Measurements from ENCODE around the gene DNAJC16.
"Not testable (repeated sequence)": the region's sequence is repeated elsewhere in the genome, so short reads cannot be mapped to it uniquely, and the experiment has no call there.

Gene DNAJC16

DNA sequence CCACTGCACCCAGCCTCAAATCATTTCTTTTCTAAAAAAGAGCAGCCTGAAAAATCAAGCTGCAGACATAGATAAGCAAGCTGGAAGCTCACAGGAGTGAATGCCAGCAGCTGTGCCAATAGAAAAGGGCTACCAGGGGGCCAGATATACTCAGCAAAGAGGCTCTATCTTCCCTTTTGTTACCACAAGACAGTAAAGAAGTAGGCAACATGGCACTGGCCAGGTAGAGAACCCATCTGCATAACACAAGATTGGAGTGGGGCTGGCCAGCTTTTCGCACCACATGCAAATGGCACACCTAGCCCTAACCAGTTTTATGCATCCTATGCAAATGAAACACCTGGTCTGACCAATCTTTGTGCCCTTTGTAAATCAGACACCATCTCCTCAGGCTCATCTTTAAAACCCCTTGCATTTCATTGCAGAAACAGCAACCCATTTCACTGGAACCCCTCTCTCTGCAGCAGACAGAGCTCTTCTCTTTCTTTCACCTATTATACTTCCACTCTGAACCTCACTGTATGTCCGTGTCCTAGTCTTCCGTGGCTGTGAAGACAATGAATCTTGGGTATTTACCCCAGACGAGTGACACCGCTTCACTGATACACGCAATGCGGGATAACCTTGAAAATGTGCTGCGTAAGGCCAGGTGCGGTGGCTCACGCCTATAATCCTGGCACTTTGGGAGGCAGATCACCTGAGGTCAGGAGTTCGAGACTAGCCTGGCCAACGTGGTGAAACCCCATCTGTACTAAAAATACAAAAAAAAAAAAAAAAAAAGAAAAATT, 17.8 kb upstream of the DNAJC16 start:
- H3K9me3 ChIP-seq (ENCODE audit: insufficient read depth, low read depth, low read length), result no peaks in the 10 kb centered on the region
- H3K27me3 ChIP-seq (ENCODE audit: insufficient read depth, low read length), result no peaks in the 10 kb centered on the region
- 71% methylated on average over 11 of the region's 12 CpGs for WGBS
- peaks cover 19% of the 10 kb centered on the region; the same call in 1 of the 2 replicates for H3K4me1 ChIP-seq (ENCODE audit: insufficient read depth, low read length)
- H3K4me3 ChIP-seq (ENCODE audit: low read length), result no peak overlapping the region
- peak overlapping the region; percentile 69; the same call in 1 of the 2 replicates for H3K9ac ChIP-seq (ENCODE audit: low read depth, low read length)
- H3K36me3 ChIP-seq (ENCODE audit: insufficient read depth, low read length), result peaks cover 19% of the 10 kb centered on the region
- peak overlapping the region; percentile 91 for H3K27ac ChIP-seq (ENCODE audit: low read depth, low read length)

DNA sequence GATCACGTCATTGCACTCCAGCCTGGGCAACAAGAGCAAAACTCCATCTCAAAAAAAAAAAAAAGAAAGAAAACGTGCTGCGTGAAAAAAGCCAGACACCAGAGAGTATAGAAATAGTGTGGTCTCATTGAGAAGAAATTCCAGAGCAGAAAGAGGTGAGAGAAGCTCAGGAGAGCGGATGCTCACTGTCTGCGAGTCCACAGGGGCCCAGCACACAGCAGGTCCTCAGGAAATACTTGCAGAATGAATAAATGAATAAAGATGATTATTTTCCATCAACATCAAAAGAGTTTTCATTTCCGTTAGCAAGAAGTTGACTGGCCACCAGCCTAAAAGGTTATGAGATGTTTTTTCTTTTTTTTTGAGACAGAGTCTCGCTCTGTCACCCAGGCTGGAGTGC, 17.1 kb upstream of the DNAJC16 start:
- no peaks in the 10 kb centered on the region for H3K27me3 ChIP-seq (ENCODE audit: insufficient read depth, low read length)
- H3K27ac ChIP-seq (ENCODE audit: low read depth, low read length), result no peak overlapping the region; the same call in 1 of the 2 replicates
- no peak overlapping the region for H3K4me3 ChIP-seq (ENCODE audit: low read length)
- H3K9ac ChIP-seq (ENCODE audit: low read depth, low read length), result no peak overlapping the region
- peaks cover 19% of the 10 kb centered on the region; the same call in 1 of the 2 replicates for H3K4me1 ChIP-seq (ENCODE audit: insufficient read depth, low read length)
- H3K9me3 ChIP-seq (ENCODE audit: insufficient read depth, low read depth, low read length), result no peaks in the 10 kb centered on the region
- 86% methylated on average over 6 of the region's 7 CpGs for WGBS
- peaks cover 13% of the 10 kb centered on the region for H3K36me3 ChIP-seq (ENCODE audit: insufficient read depth, low read length)

DNA sequence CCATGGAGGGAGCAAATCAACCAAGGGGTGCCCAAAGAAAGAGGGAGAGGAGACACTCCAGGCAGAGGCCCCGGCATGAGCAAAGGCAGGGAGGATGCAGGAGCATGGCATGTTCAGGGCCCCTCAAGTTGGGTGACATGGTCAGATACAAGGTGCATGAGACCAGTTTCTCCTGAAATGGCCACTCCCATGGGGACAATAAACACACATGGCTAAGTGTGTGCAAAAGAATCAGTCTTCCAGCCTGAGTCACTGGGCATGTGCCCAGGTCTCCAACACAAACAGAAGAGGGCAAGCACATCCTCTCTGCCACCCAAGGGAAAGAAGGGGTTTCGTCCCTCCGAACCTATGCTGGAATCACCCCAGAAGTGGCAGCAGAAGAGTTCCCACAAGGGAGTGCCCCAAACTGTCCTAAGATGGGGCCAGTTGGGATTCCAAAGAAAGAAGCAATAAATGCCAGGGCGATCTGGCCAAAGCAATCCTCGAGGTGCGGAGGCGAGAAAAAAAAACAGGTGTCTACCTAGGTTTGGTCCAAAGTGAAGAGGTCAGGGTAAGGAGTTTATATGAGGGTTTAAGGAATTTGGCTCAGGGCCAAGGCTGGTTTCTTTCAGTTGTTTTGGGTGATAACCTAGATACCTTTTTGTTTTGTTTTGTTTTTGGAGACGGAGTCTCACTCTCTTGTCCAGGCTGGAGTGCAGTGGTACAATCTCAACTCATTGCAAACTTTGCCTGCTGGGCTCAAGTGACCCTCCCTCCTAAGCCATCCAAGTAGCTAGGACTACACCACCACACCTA, 15.8 kb upstream of the DNAJC16 start:
- no peak overlapping the region for H3K9ac ChIP-seq (ENCODE audit: low read depth, low read length)
- peaks cover 13% of the 10 kb centered on the region for H3K36me3 ChIP-seq (ENCODE audit: insufficient read depth, low read length)
- H3K4me3 ChIP-seq (ENCODE audit: low read length), result no peak overlapping the region
- H3K27me3 ChIP-seq (ENCODE audit: insufficient read depth, low read length), result no peaks in the 10 kb centered on the region
- 92% methylated on average over 8 of the region's 8 CpGs for WGBS
- peaks cover 19% of the 10 kb centered on the region; the same call in 1 of the 2 replicates for H3K4me1 ChIP-seq (ENCODE audit: insufficient read depth, low read length)
- H3K27ac ChIP-seq (ENCODE audit: low read depth, low read length), result no peak overlapping the region
- H3K9me3 ChIP-seq (ENCODE audit: insufficient read depth, low read depth, low read length), result no peaks in the 10 kb centered on the region

DNA sequence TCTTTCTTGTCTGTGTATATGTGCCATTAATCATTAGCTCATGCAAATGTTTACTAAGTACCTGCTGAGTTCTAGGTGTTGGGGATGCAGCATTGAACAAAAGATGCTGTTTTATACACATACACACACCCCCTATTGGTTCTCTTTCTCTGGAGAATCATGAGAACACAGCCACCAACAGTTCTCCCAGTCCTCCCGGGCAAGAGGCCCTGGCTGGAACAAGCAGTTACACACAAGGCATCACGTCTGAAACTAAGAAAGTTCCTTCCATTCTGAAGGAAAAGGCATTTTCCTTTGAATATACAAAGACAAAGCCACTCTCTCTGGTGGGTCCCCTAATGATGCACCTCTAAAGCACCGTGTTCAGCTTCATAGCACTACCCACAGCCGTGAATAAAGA, 13.5 kb upstream of the DNAJC16 start:
- H3K9ac ChIP-seq (ENCODE audit: low read depth, low read length), result no peak overlapping the region
- peaks cover 5% of the 10 kb centered on the region; the same call in 1 of the 2 replicates for H3K4me1 ChIP-seq (ENCODE audit: insufficient read depth, low read length)
- peaks cover 24% of the 10 kb centered on the region for H3K36me3 ChIP-seq (ENCODE audit: insufficient read depth, low read length)
- H3K9me3 ChIP-seq (ENCODE audit: insufficient read depth, low read depth, low read length), result no peaks in the 10 kb centered on the region
- H3K4me3 ChIP-seq (ENCODE audit: low read length), result no peak overlapping the region
- H3K27me3 ChIP-seq (ENCODE audit: insufficient read depth, low read length), result no peaks in the 10 kb centered on the region
- 89% methylated on average over 4 of the region's 4 CpGs for WGBS
- no peak overlapping the region for H3K27ac ChIP-seq (ENCODE audit: low read depth, low read length)

DNA sequence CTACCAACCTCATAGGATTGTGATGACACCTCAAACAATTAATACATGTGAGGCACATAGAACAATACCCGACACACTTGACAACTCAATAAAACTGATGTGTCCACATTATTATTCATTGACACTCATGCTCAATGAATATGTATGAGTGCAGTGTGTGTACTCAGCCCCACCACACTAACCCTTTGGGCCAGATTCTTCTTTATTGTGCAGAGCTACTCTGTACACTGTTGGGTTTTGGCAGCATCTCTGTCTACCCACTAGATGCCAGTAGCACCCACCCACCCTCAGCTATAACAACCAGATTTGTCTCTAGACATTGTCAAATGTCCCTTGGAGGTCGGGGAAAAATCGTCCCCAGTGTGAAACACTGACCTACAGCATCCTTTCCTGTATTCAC, 12.7 kb upstream of the DNAJC16 start:
- Histone ChIP-seq H3K36me3 (ENCODE audit: insufficient read depth, low read length) (peaks cover 24% of the 10 kb centered on the region), H3K9me3 (ENCODE audit: insufficient read depth, low read depth, low read length) (no peaks in the 10 kb centered on the region), H3K9ac (ENCODE audit: low read depth, low read length) (no peak overlapping the region), H3K27me3 (ENCODE audit: insufficient read depth, low read length) (no peaks in the 10 kb centered on the region), H3K4me1 (ENCODE audit: insufficient read depth, low read length) (0 out of 2 replicates have a peak, but pooled peaks cover 5% of the 10 kb centered on the region), H3K27ac (ENCODE audit: low read depth, low read length) (no peak overlapping the region), H3K4me3 (ENCODE audit: low read length) (no peak overlapping the region)
- WGBS, result 90% methylated on average over 3 of the region's 3 CpGs

DNA sequence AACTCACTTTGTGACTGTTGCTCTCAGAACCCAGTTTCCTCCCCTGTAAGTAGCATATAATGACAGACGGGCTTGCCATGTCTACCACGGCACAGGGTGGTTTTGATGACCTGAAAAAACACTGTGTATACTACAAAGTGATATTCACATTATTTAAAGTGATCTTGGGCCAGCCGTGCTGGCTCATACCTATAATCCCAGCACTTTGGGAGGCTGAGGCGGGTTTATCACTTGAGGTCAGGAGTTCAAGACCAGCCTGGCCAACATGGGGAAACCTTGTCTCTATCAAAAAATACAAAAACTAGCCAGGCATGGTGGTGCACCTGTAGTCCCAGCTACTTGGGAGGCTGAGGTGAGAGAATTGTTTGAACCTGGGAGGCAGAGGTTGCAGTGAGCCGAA, 12.1 kb upstream of the DNAJC16 start:
- H3K4me1 ChIP-seq (ENCODE audit: insufficient read depth, low read length); H3K27ac ChIP-seq (ENCODE audit: low read depth, low read length); H3K9ac ChIP-seq (ENCODE audit: low read depth, low read length); H3K27me3 ChIP-seq (ENCODE audit: insufficient read depth, low read length); H3K9me3 ChIP-seq (ENCODE audit: insufficient read depth, low read depth, low read length); H3K4me3 ChIP-seq (ENCODE audit: low read length): not testable (repeated sequence)
- 89% methylated on average over 4 of the region's 5 CpGs for WGBS
- peaks cover 24% of the 10 kb centered on the region for H3K36me3 ChIP-seq (ENCODE audit: insufficient read depth, low read length)

DNA sequence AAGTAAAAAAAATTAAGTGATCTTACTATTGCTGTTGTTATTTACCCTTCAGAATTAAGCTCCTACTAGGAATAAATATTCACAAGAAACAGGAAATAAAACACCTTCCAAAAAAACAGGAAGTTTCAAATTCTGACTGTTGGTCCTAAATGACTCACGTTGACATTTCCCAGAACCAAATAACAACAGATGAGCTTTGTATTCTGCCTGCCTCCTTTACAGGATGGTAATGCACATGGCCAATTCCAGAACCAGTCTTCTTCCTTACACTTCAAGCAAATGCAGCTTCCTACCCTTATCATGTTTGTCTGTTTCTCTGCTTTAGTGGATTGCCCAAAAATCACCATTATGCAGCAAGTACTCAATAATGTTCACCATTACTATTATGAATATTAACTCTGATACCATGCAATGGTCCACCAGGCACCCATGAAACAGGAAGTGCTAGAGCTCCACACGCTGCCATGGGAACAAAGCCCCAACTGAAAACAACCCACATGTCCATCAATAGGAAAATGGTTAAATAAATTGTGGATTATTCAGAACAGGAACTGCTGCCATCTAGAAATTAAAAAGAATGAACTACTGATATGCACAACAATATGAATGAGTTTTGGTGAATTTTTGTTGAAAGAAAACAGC, 11.5 kb upstream of the DNAJC16 start:
- H3K27ac ChIP-seq (ENCODE audit: low read depth, low read length), result no peak overlapping the region
- no peaks in the 10 kb centered on the region for H3K9me3 ChIP-seq (ENCODE audit: insufficient read depth, low read depth, low read length)
- H3K4me1 ChIP-seq (ENCODE audit: insufficient read depth, low read length), result no peaks in the 10 kb centered on the region
- peaks cover 24% of the 10 kb centered on the region for H3K36me3 ChIP-seq (ENCODE audit: insufficient read depth, low read length)
- no peak overlapping the region for H3K4me3 ChIP-seq (ENCODE audit: low read length)
- no peak overlapping the region for H3K9ac ChIP-seq (ENCODE audit: low read depth, low read length)
- H3K27me3 ChIP-seq (ENCODE audit: insufficient read depth, low read length), result no peaks in the 10 kb centered on the region
- WGBS, result 87% methylated on average over 1 of the region's 2 CpGs

DNA sequence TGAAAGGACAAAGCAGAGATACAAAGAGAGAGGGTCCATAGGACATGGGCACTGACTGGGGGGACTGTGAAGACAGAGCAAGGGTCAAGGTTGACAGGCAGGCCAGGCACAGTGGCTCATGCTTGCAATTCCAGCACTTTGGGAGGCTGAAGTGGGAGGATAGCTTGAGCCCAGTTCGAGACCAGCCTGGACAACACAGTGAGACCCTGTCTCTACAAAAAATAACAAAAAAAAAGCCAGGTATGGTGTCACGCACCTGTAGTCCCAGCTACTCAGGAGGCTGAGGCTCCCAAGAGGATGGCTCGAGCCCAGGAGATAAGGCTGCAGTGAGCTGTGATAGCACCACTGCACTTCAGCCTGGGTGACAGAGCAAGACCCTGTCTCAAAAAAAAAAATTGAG, 7.0 kb upstream of the DNAJC16 start:
- 89% methylated on average over 3 of the region's 3 CpGs for WGBS
- H3K4me1 ChIP-seq (ENCODE audit: insufficient read depth, low read length), result no peaks in the 10 kb centered on the region
- H3K27ac ChIP-seq (ENCODE audit: low read depth, low read length), result no peak overlapping the region
- no peak overlapping the region for H3K9ac ChIP-seq (ENCODE audit: low read depth, low read length)
- no peaks in the 10 kb centered on the region for H3K27me3 ChIP-seq (ENCODE audit: insufficient read depth, low read length)
- no peak overlapping the region for H3K4me3 ChIP-seq (ENCODE audit: low read length)
- no peaks in the 10 kb centered on the region for H3K9me3 ChIP-seq (ENCODE audit: insufficient read depth, low read depth, low read length)
- peaks cover 15% of the 10 kb centered on the region for H3K36me3 ChIP-seq (ENCODE audit: insufficient read depth, low read length)

DNA sequence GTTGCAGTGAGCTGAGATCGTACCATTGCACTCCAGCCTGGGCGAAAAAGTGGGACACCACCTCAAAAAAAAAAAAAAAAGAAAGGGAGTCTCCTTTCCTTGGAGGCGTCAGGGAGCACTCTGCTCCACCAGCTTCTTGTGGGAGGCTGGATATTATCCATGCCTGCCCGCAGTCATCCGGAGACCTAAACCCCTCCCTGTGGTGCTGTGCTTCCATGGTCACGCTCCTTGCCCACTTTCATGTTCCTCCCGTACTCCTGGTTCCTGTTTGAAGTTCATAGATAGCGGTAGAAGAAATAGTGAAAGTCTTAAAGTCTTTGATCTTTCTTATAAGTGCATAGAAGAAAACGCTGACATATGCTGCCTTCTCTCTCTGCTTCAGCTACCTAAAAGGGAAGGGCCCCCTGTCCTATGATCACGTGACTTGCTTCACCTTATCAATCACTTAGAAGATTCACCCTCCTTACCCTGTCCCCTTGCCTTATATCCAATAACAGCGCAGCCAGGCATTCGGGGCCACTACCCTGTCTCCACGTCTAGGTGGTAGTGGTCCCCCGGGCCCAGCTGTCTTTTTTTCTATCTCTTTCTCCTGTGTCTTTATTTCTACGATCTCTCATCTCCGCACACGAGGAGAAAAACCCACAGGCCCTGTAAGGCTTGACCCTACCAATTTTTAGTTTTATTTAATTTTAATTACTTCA, 5.3 kb upstream of the DNAJC16 start:
- not testable (repeated sequence) for H3K27me3 ChIP-seq (ENCODE audit: insufficient read depth, low read length); H3K4me3 ChIP-seq (ENCODE audit: low read length); H3K9me3 ChIP-seq (ENCODE audit: insufficient read depth, low read depth, low read length); H3K27ac ChIP-seq (ENCODE audit: low read depth, low read length); H3K9ac ChIP-seq (ENCODE audit: low read depth, low read length); H3K4me1 ChIP-seq (ENCODE audit: insufficient read depth, low read length)
- H3K36me3 ChIP-seq (ENCODE audit: insufficient read depth, low read length), result peaks cover 14% of the 10 kb centered on the region
- 92% methylated on average over 16 of the region's 17 CpGs for WGBS

DNA sequence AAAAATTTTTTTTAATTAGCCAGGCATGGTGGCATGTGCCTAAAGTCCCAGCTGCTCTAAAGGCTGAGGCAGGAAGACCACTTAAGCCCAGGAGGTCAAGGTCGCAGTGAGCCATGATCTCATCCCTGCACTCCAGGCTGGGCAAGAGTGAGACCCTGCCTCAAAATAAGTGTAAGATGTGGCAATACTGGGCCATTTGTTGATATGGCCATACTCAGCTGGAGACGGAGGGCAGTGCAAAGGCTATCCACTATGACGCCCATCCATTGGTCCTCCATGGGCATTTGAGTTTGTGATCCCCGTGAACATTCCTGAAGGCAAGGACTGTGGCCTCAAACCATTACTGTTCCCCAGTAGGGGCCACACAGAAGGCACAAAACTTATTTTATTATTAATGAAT, 4.1 kb upstream of the DNAJC16 start:
- H3K9ac ChIP-seq (ENCODE audit: low read depth, low read length), result no peak overlapping the region
- peaks cover 2% of the 10 kb centered on the region; the same call in 1 of the 2 replicates for H3K36me3 ChIP-seq (ENCODE audit: insufficient read depth, low read length)
- peaks cover 9% of the 10 kb centered on the region; the same call in 1 of the 2 replicates for H3K4me1 ChIP-seq (ENCODE audit: insufficient read depth, low read length)
- WGBS, result 93% methylated on average over 4 of the region's 4 CpGs
- no peaks in the 10 kb centered on the region for H3K9me3 ChIP-seq (ENCODE audit: insufficient read depth, low read depth, low read length)
- no peaks in the 10 kb centered on the region for H3K27me3 ChIP-seq (ENCODE audit: insufficient read depth, low read length)
- H3K4me3 ChIP-seq (ENCODE audit: low read length), result no peak overlapping the region
- H3K27ac ChIP-seq (ENCODE audit: low read depth, low read length), result no peak overlapping the region

Data from HUES64 (cell line).